GM12878 (cell line): Measurements from ENCODE around the gene LORICRIN. TPM values are rescaled to one million over a fixed set of nuclear protein-coding genes. Genes with fewer than 3 reads are reported as not detected.

ENCODE experiments used
- ATAC-seq: fragments of 200-7000 bp; cut with Tn5 transposase; 3 replicates; pipeline ENCODE4 v1.9.1; 2020; ENCODE audit warnings: mild to moderate bottlenecking, moderate library complexity
- BruUV-seq: library from RNA; stranded (reverse); fragments of 400-500 nt; replicated peaks from 2 replicates; lab custom pipeline; 2021; lab: Mats Ljungman, UMichigan
- CTCF ChIA-PET: fragments of 300-600 bp; sonication (Branson Sonifier 250); formaldehyde crosslinking; extraction: SDS; loops from one replicate; lab custom pipeline; 2021; ENCODE audit warnings: inconsistent platforms; lab: Yijun Ruan, JAX
- POLR2A ChIA-PET: fragments of 350-600 bp; formaldehyde crosslinking; extraction: SDS; loops from one replicate; lab custom pipeline; 2021; ENCODE audit warnings: inconsistent platforms; lab: Charles Lee
- RAD21 ChIA-PET: fragments of 300-600 bp; sonication (Branson Sonifier 250); formaldehyde crosslinking; loops from one replicate; lab custom pipeline; 2023; ENCODE audit warnings: antibody characterized with exemption; ENCODE audit not compliant: unreplicated experiment; lab: Charles Lee
- SMC1A ChIA-PET: fragments of 300-600 bp; sonication (Branson Sonifier 250); formaldehyde crosslinking; loops from one replicate; lab custom pipeline; 2023; ENCODE audit not compliant: unreplicated experiment, uncharacterized antibody; lab: Charles Lee
- DNase-seq: peaks from one replicate; pipeline ENCODE4 v3.0.0-alpha.2; 2011; ENCODE audit warnings: low read depth, low spot score
- FAIRE-seq: peaks from 3 replicates; lab custom pipeline; 2011; peaks lifted over from hg19 to GRCh38; lab: Jason Lieb, UNC
- H2AFZ ChIP-seq: 2 replicates; pipeline ENCODE4 v1.6.0; 2011; ENCODE audit warnings: low read depth, low read length, control low read depth; ENCODE audit not compliant: control insufficient read depth
- H3K27ac ChIP-seq: 2 replicates; pipeline ENCODE4 v1.5.1; 2011; ENCODE audit warnings: control low read depth; ENCODE audit not compliant: control insufficient read depth, insufficient read depth
- H3K27me3 ChIP-seq, 2 experiments: replicated peaks in 1 of 2; 2 replicates each; pipeline versions ENCODE4 v1.6.0 to v1.6.1; 2011; ENCODE audit warnings: low read length in 1 of 2; ENCODE audit not compliant: control insufficient read depth in 2 of 2, insufficient read depth in 2 of 2
- H3K36me3 ChIP-seq, 2 experiments: 2 replicates each; pipeline ENCODE4 v1.5.1; 2011; ENCODE audit warnings: low read length in 1 of 2; ENCODE audit not compliant: control insufficient read depth in 2 of 2, insufficient read depth in 2 of 2
- H3K4me1 ChIP-seq: 2 replicates; pipeline ENCODE4 v1.6.1; 2011; ENCODE audit warnings: mild to moderate bottlenecking, low read length, moderate library complexity, mixed read lengths; ENCODE audit not compliant: control insufficient read depth, insufficient read depth
- H3K4me2 ChIP-seq: 2 replicates; pipeline ENCODE4 v1.6.0; 2011; ENCODE audit warnings: control low read depth; ENCODE audit not compliant: control insufficient read depth, insufficient read depth
- H3K4me3 ChIP-seq: fragments of 200-600 bp; sonication (generic); 2 replicates; pipeline ENCODE4 v1.5.1; 2016
- H3K79me2 ChIP-seq: 2 replicates; pipeline ENCODE4 v1.6.0; 2011; ENCODE audit warnings: low read length; ENCODE audit not compliant: control insufficient read depth, insufficient read depth
- H3K9ac ChIP-seq: 2 replicates; pipeline ENCODE4 v1.8.0; 2011; ENCODE audit warnings: low read length, control low read depth, mixed read lengths; ENCODE audit not compliant: control insufficient read depth, insufficient read depth
- H3K9me3 ChIP-seq: replicated peaks from 3 replicates; pipeline ENCODE4 v1.5.1; 2011; ENCODE audit warnings: mild to moderate bottlenecking, low read length; ENCODE audit not compliant: control insufficient read depth, insufficient read depth
- H4K20me1 ChIP-seq: 2 replicates; pipeline ENCODE4 v1.6.0; 2011; ENCODE audit not compliant: control insufficient read depth, insufficient read depth
- CHD1 ChIP-seq: IDR thresholded peaks from 2 replicates; pipeline ENCODE4 v1.6.1; 2012; ENCODE audit warnings: low read depth, low read length, improper control_type of control experiment
- CHD2 ChIP-seq: IDR thresholded peaks from 2 replicates; pipeline ENCODE4 v1.6.1; 2011; ENCODE audit warnings: low read depth, low read length, improper control_type of control experiment, borderline replicate concordance
- CREB1 ChIP-seq: IDR thresholded peaks from 2 replicates; pipeline ENCODE4 v1.6.1; 2012; ENCODE audit warnings: low read depth, mild to moderate bottlenecking, inconsistent platforms
- GABPA ChIP-seq: IDR thresholded peaks from 2 replicates; pipeline ENCODE4 v1.6.1; 2014; ENCODE audit warnings: antibody characterized with exemption, low read depth, mild to moderate bottlenecking, inconsistent platforms
- IKZF1 ChIP-seq: fragments of 450-650 bp; conservative IDR thresholded peaks from 2 replicates; pipeline ENCODE4 v1.6.1; 2017; ENCODE audit warnings: antibody characterized with exemption, mild to moderate bottlenecking
- JUND ChIP-seq: IDR thresholded peaks from 2 replicates; pipeline ENCODE4 v1.6.1; 2012; ENCODE audit warnings: low read depth, mild to moderate bottlenecking, low read length, improper control_type of control experiment, moderate library complexity
- NFYA ChIP-seq: IDR thresholded peaks from 2 replicates; pipeline ENCODE4 v1.6.1; 2011; ENCODE audit warnings: low read depth, mild to moderate bottlenecking, low read length, improper control_type of control experiment, borderline replicate concordance
- NR2C1 ChIP-seq: fragments of 450-650 bp; IDR thresholded peaks from 2 replicates; pipeline ENCODE4 v1.6.1; 2017; ENCODE audit warnings: antibody characterized with exemption, mild to moderate bottlenecking, moderate library complexity
- POLR2AphosphoS2 ChIP-seq: IDR thresholded peaks from 2 replicates; pipeline ENCODE4 v1.6.1; 2011; ENCODE audit warnings: low read depth, mild to moderate bottlenecking, low read length, improper control_type of control experiment, moderate library complexity
- RFX5 ChIP-seq: IDR thresholded peaks from 2 replicates; pipeline ENCODE4 v1.6.1; 2011; ENCODE audit warnings: low read depth, low read length, improper control_type of control experiment
- RUNX3 ChIP-seq: IDR thresholded peaks from 2 replicates; pipeline ENCODE4 v1.6.1; 2012; ENCODE audit warnings: low read length, inconsistent platforms
- SPI1 ChIP-seq: IDR thresholded peaks from 2 replicates; pipeline ENCODE4 v1.6.1; 2011; ENCODE audit warnings: low read depth, mild to moderate bottlenecking, low read length, moderate library complexity, borderline replicate concordance; ENCODE audit not compliant: insufficient read depth
- SREBF1 ChIP-seq: IDR thresholded peaks from 2 replicates; pipeline ENCODE4 v1.6.1; 2012; ENCODE audit warnings: mild to moderate bottlenecking, low read length
- YY1 ChIP-seq: IDR thresholded peaks from 2 replicates; pipeline ENCODE4 v1.6.1; 2011; ENCODE audit warnings: low read depth, mild to moderate bottlenecking, low read length
- ZNF24 ChIP-seq: fragments of 450-650 bp; IDR thresholded peaks from 2 replicates; pipeline ENCODE4 v1.6.1; 2017; ENCODE audit warnings: antibody characterized with exemption, mild to moderate bottlenecking
- WGBS: methylation state at CpG from one replicate; pipeline ENCODE4 v1.1.6; 2016; ENCODE audit warnings: low lambda C conversion rate; ENCODE audit not compliant: insufficient replicate concordance, insufficient coverage; ENCODE audit errors: missing lambda C conversion rate; 5-methylcytosine and 5-hydroxymethylcytosine counted together
- in situ Hi-C: fragments of 300-500 bp; cut with MboI; formaldehyde crosslinking; loops from 9 replicates; pipeline ENCODE4 v1.14.3; 2018; ENCODE audit warnings: mixed read lengths
- intact Hi-C: fragments of 100-400 bp; cut with micrococcal nuclease; formaldehyde crosslinking; loops from one replicate; pipeline ENCODE4 v1.14.2; 2022; ENCODE audit not compliant: unreplicated experiment
- polyA plus RNA-seq, 11 experiments: library from polyadenylated mRNA; depleted of rRNA in 4 of 11; unstranded in 6 of 11; stranded (reverse) in 5 of 11; fragments of >200 nt; fragmentation: Nextera tagmentation in 4 of 11; fragmentation: Illumina TruSeq in 1 of 11; extraction: Ambion mirVana in 4 of 11; extraction: Trizol in 1 of 11; gene quantifications; 1 replicate in 1 of 11; 2 replicates in 10 of 11; pipeline versions ENCODE4 v1.2.1 to v1.2.3, GENCODE V29; 2011 to 2016; ENCODE audit warnings: inconsistent platforms in 2 of 11, missing spikeins in 2 of 11, low read depth in 1 of 11
- total RNA-seq, 4 experiments: library from RNA; depleted of rRNA in 3 of 4; stranded (reverse); fragments of >200 nt in 3 of 4; fragmentation: Illumina TruSeq in 1 of 4; extraction: Trizol in 1 of 4; gene quantifications; 2 replicates each; pipeline versions ENCODE4 v1.2.1 to v1.2.3, GENCODE V29; 2013 to 2021
- TF ChIP-seq, protein P1 (sequence below): fragments of 450-650 bp; IDR thresholded peaks from 2 replicates; pipeline ENCODE4 v1.6.1; 2018; ENCODE audit warnings: mild to moderate bottlenecking, low read depth, moderate library complexity; ENCODE audit not compliant: partially characterized antibody
- TF ChIP-seq, protein P2 (sequence below): fragments of 150-350 bp; IDR thresholded peaks from 2 replicates; pipeline ENCODE4 v1.6.1; 2016; ENCODE audit warnings: low read depth, low read length

The LORICRIN gene
- total and polyA plus RNA-seq, 10 of the 15 experiments (the other 5 are each of a cell fraction or from before 2014, with no cell fraction given) = 0.06 to 0.37 TPM; not detected in 8

DNA sequence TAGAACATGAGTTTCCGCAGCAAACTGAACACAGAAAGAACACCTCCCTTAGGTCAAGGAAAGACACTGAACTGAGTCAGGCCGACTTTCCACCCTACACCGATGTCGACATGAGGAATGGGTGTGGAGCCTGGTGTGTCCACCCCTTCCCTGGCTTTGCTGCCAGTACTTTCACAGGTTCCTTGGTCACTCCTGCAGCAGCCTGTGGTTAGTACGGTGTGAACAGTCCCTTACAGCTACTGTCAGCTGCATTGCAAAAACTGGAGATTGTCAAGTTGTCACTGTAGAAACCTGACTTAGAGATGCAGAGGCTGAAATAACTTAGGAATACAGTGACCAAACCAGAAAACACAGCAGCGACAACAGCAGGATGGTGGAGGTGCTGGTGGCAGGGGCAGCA is 46.2 kb downstream of the LORICRIN start (continued):
- TF ChIP-seq SREBF1 = no peak

DNA sequence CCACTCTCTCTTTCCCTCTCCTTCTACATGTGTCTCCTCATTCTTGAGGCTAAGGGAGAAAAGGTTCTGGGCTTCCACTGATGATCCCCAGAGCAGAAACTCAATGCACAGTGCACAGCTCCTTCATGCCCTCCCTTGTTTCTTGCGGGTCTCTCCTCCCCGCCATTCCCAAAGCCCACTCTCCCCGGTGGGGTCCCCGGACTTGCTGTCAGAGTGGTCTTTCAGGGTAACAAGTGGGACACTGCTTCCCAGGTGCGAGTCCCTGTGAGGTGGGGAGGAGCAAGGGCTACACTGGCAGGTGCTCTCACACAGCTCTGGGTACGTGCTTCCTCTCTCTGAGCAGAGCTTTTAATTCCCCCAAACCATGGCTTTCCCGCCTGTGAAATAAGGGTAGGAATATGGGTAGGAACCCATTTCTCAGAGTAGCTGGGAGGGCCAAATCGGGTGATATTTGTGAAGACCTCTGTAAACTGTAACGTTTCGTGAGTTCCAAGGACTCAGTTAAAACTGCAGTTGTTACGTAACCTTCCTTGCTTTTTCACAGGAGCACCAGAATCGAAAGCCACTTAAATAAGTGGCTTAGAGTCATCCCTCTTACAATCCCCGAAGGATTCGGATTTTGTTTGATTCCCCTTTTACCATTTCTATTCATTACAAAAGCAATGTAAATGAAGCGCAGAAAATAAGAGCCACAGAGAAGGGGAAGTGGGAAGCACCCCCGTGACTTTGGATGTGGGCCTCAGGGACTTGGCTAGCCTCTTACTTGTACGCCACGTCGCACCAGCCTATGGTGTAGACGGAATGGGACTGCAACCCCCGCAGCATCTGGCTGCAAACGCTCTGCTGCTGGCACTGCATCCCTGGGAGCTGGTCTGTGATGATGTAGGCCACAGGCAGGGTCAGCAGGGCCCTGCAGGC is 47.1 kb downstream of the LORICRIN start:
- WGBS = 50% methylated on average over 22 of the region's 22 CpGs
- DNase-seq = no peak
- Histone ChIP-seq H3K4me2 (no peak overlapping the region), H3K27ac (no peak overlapping the region), H4K20me1 (no peaks in the 10 kb centered on the region), H3K4me3 (no peak overlapping the region), H3K4me1 (no peaks in the 10 kb centered on the region), H3K79me2 (no peaks in the 10 kb centered on the region), H3K27me3 (no peaks in the 10 kb centered on the region; a peak in 1 of 4 replicates), H3K9ac (no peak overlapping the region), H3K36me3 (no peaks in the 10 kb centered on the region), H2AFZ (no peak overlapping the region), H3K9me3 (no peaks in the 10 kb centered on the region; the same call in 2 of the 3 replicates)
- in situ Hi-C loops (no loop called here), intact Hi-C loops (no loop called here)
- ChIA-PET CTCF (interaction anchor here (3.3 kb wide), 1 partner anchor 15 kb away, joined by 11 read pairs; no protein-coding TSS in a partner anchor), RAD21 (no interaction called here), SMC1A (no interaction called here), POLR2A (no interaction called here)
- no peak for ATAC-seq
- FAIRE-seq = no peak
- BruUV-seq = no TSS peak
- TF ChIP-seq SPI1 (peak; percentile 33; the same call in 1 of the 2 replicates), YY1 (no peak), CHD1 (no peak), POLR2AphosphoS2 (no peak), NR2C1 (no peak), GABPA (no peak), ZNF24 (no peak), IKZF1 (0 out of 2 replicates have a peak, but pooled peaks have one; percentile 31), CREB1 (no peak), RFX5 (no peak), NFYA (no peak), RUNX3 (peak; percentile 25; the same call in 1 of the 2 replicates), JUND (no peak), CHD2 (no peak)
- TF ChIP-seq, protein P1, sequence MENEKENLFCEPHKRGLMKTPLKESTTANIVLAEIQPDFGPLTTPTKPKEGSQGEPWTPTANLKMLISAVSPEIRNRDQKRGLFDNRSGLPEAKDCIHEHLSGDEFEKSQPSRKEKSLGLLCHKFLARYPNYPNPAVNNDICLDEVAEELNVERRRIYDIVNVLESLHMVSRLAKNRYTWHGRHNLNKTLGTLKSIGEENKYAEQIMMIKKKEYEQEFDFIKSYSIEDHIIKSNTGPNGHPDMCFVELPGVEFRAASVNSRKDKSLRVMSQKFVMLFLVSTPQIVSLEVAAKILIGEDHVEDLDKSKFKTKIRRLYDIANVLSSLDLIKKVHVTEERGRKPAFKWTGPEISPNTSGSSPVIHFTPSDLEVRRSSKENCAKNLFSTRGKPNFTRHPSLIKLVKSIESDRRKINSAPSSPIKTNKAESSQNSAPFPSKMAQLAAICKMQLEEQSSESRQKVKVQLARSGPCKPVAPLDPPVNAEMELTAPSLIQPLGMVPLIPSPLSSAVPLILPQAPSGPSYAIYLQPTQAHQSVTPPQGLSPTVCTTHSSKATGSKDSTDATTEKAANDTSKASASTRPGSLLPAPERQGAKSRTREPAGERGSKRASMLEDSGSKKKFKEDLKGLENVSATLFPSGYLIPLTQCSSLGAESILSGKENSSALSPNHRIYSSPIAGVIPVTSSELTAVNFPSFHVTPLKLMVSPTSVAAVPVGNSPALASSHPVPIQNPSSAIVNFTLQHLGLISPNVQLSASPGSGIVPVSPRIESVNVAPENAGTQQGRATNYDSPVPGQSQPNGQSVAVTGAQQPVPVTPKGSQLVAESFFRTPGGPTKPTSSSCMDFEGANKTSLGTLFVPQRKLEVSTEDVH = no peak
- TF ChIP-seq, protein P2, sequence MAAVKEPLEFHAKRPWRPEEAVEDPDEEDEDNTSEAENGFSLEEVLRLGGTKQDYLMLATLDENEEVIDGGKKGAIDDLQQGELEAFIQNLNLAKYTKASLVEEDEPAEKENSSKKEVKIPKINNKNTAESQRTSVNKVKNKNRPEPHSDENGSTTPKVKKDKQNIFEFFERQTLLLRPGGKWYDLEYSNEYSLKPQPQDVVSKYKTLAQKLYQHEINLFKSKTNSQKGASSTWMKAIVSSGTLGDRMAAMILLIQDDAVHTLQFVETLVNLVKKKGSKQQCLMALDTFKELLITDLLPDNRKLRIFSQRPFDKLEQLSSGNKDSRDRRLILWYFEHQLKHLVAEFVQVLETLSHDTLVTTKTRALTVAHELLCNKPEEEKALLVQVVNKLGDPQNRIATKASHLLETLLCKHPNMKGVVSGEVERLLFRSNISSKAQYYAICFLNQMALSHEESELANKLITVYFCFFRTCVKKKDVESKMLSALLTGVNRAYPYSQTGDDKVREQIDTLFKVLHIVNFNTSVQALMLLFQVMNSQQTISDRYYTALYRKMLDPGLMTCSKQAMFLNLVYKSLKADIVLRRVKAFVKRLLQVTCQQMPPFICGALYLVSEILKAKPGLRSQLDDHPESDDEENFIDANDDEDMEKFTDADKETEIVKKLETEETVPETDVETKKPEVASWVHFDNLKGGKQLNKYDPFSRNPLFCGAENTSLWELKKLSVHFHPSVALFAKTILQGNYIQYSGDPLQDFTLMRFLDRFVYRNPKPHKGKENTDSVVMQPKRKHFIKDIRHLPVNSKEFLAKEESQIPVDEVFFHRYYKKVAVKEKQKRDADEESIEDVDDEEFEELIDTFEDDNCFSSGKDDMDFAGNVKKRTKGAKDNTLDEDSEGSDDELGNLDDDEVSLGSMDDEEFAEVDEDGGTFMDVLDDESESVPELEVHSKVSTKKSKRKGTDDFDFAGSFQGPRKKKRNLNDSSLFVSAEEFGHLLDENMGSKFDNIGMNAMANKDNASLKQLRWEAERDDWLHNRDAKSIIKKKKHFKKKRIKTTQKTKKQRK = no peak
